Left lung (tissue), 10 donors: ENCODE data around the gene DENND5B. TPM values are rescaled to one million over a fixed set of nuclear protein-coding genes. Genes with fewer than 3 reads are reported as not detected.

Experiments used
- ATAC-seq: fragments of 200-7000 bp; cut with Tn5 transposase; one replicate; pipeline ENCODE4 v1.9.1; 2020; ENCODE audit warnings: moderate library complexity
- DNase-seq, 4 donors: peaks; one replicate each; pipeline ENCODE4 v3.0.0-alpha.2; 2013 to 2020
- H3K27ac ChIP-seq, 2 donors: fragments of 200-600 bp; sonication (generic) in 1 of 2; one replicate each; pipeline versions ENCODE4 v1.5.0 to v1.8.0; 2020 to 2021
- H3K27me3 ChIP-seq, 2 donors: fragments of 200-600 bp; sonication (generic) in 1 of 2; one replicate each; pipeline versions ENCODE4 v1.5.0 to v1.8.0; 2020 to 2021
- H3K36me3 ChIP-seq, 2 donors: fragments of 200-600 bp; sonication (generic) in 1 of 2; one replicate each; pipeline versions ENCODE4 v1.5.0 to v1.8.0; 2020 to 2021
- H3K4me1 ChIP-seq, 2 donors: fragments of 200-600 bp; one replicate each; pipeline ENCODE4 v1.8.0; 2021
- H3K4me3 ChIP-seq, 2 donors: fragments of 200-600 bp; sonication (generic) in 1 of 2; one replicate each; pipeline versions ENCODE4 v1.5.0 to v1.8.0; 2020 to 2021; ENCODE audit warnings: mild to moderate bottlenecking in 1 of 2
- H3K9me3 ChIP-seq, 2 donors: fragments of 200-600 bp; sonication (generic) in 1 of 2; one replicate each; pipeline versions ENCODE4 v1.5.0 to v1.8.0; 2020 to 2021
- CTCF ChIP-seq, 2 donors: fragments of 200-600 bp; sonication (generic) in 1 of 2; IDR thresholded peaks; one replicate each; pipeline versions ENCODE4 v1.5.0 to v1.8.0; 2021; ENCODE audit warnings: antibody characterized with exemption in 2 of 2
- intact Hi-C, 2 donors: fragments of 100-400 bp; cut with DNase I; formaldehyde crosslinking; loops; one replicate each; pipeline versions ENCODE4 v1.11.2 to v1.14.2; 2022
- polyA plus RNA-seq, 6 donors: library from polyadenylated mRNA; unstranded; fragments of 120-200 nt; gene quantifications; one replicate each; pipeline ENCODE4 v1.2.1, GENCODE V29; 2013; ENCODE audit not compliant: insufficient read length in 6 of 6
- total RNA-seq, 2 donors: library from RNA; stranded (reverse); fragmentation: NEBNext Ultra II Directional; extraction: Animal tissue kit (Norgen Biotek cat#: 25700); gene quantifications; one replicate each; pipeline ENCODE4 v1.2.1, GENCODE V29; 2021
- donor health status: DM: no; HTN: yes; CAD: no.
- donor health status: DM: no; HTN: no; CAD: no.

Gene DENND5B
- total and polyA plus RNA-seq, 8 donors, result 4.4 to 11.3 (median 8.7) TPM

GRCh38 chr12:31631023-31631724, 40.2 kb upstream of the DENND5B start:
- Histone ChIP-seq H3K36me3 (no peaks in the 10 kb centered on the region), H3K27ac (no peak overlapping the region), H3K4me1 (no peaks in the 10 kb centered on the region), H3K4me3 (no peak overlapping the region), H3K27me3 (no peaks in the 10 kb centered on the region), H3K9me3 (no peaks in the 10 kb centered on the region)
- intact Hi-C loops, result no loop called here
- DNase-seq (no peak), ATAC-seq (no peak)
- TF ChIP-seq CTCF (IDR thresholded peaks at IDR 0.05), result no peak

GRCh38 chr12:31629756-31630732, 39.1 kb upstream of the DENND5B start:
- Histone ChIP-seq H3K27me3 (no peaks in the 10 kb centered on the region), H3K4me1 (no peaks in the 10 kb centered on the region), H3K36me3 (no peaks in the 10 kb centered on the region), H3K4me3 (no peak overlapping the region), H3K9me3 (no peaks in the 10 kb centered on the region), H3K27ac (no peak overlapping the region)
- TF ChIP-seq CTCF (IDR thresholded peaks at IDR 0.05), result no peak
- peak in 1 of 4 donors; percentile 36 for DNase-seq
- ATAC-seq, result no peak
- intact Hi-C loops, result no loop called here

- ATAC-seq (no peak), DNase-seq (no peak)
- no peak for TF ChIP-seq CTCF (IDR thresholded peaks at IDR 0.05)
- H3K27me3 ChIP-seq, result no peaks in the 10 kb centered on the region
- no peaks in the 10 kb centered on the region for H3K4me1 ChIP-seq
- no peaks in the 10 kb centered on the region for H3K36me3 ChIP-seq
- H3K4me3 ChIP-seq, result no peak overlapping the region
- intact Hi-C loops, result no loop called here
- no peaks in the 10 kb centered on the region for H3K9me3 ChIP-seq
- no peak overlapping the region for H3K27ac ChIP-seq
Observed at GRCh38 chr12:31627456-31628054, 36.6 kb upstream of the DENND5B start.

DNA sequence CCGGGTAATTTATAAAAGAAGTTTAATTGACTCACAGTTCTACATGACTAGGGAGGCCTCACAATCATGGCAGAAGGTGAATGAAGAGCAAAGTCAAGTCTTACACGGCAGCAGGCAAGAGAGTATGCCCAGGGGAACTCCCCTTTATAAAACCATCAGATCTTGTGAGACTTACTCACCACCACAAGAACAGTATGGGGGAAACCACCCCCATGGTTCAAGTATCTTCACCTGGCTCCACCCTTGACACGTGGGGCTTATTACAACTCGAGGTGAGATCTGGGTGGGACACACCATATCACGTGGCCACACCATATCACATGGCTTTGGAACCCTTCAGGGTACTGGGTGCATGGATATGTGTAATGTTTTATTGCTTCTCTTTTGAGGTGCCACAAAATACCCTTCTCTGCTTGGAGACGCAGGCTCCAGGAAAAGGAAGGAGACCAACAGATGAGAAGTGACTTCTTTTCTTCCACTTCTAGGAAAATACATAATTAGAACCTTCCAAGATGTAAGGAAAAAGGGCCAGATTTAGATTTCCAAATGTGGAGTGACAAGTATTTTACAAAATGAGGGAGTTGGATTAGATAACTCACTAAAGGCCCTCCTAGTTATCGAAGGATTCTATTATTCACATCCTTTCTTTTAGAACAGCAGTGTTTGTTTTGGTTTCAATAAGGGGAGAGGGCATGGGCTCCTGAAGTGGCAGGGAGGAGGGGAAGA, 35.5 kb upstream of the DENND5B start:
- Histone ChIP-seq H3K36me3 (no peaks in the 10 kb centered on the region), H3K27ac (no peak overlapping the region), H3K4me1 (no peaks in the 10 kb centered on the region), H3K9me3 (no peaks in the 10 kb centered on the region), H3K4me3 (no peak overlapping the region), H3K27me3 (no peaks in the 10 kb centered on the region)
- no peak for DNase-seq
- no peak for ATAC-seq
- no peak for TF ChIP-seq CTCF (IDR thresholded peaks at IDR 0.05)
- intact Hi-C loops, result no loop called here
